HL-60 (cell line): ENCODE results near the gene NPSR1.

ENCODE experiments used
- POLR2AphosphoS5 ChIP-seq: IDR thresholded peaks from 2 replicates; pipeline ENCODE4 v1.6.1; 2012; ENCODE audit warnings: low read depth
- SPI1 ChIP-seq: IDR thresholded peaks from 2 replicates; pipeline ENCODE4 v1.6.1; 2012; ENCODE audit warnings: low read depth, mild to moderate bottlenecking, borderline replicate concordance
- TF ChIP-seq, protein P1 (sequence below): IDR thresholded peaks from one replicate; pipeline ENCODE4 v1.5.1; 2011; ENCODE audit warnings: low read length, control low read depth, inconsistent platforms; ENCODE audit not compliant: insufficient read depth
- TF ChIP-seq, protein P2 (sequence below): IDR thresholded peaks from 2 replicates; pipeline ENCODE4 v1.6.1; 2012; ENCODE audit warnings: low read depth; ENCODE audit not compliant: insufficient replicate concordance

DNA sequence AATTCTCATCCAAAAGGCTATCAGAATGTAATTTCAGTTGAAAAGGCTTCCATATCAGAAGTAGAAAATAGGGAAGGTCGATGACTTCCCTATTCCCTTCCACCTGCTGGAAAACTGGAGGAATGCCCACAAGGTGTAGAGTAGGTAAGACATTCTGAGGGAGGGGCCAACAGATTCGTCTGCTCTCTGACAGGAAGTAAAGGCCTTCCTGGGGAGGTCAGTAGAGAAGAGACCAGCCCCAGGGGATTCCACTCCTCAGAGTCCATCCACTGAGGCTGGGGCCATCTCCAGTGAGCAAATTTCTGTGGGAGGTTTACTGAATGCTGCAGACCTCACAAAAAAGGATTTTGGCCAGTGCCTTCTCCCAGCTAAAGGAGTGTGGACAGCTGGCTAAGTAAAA is 19.5 kb downstream of the NPSR1 start:
- TF ChIP-seq, protein P1, sequence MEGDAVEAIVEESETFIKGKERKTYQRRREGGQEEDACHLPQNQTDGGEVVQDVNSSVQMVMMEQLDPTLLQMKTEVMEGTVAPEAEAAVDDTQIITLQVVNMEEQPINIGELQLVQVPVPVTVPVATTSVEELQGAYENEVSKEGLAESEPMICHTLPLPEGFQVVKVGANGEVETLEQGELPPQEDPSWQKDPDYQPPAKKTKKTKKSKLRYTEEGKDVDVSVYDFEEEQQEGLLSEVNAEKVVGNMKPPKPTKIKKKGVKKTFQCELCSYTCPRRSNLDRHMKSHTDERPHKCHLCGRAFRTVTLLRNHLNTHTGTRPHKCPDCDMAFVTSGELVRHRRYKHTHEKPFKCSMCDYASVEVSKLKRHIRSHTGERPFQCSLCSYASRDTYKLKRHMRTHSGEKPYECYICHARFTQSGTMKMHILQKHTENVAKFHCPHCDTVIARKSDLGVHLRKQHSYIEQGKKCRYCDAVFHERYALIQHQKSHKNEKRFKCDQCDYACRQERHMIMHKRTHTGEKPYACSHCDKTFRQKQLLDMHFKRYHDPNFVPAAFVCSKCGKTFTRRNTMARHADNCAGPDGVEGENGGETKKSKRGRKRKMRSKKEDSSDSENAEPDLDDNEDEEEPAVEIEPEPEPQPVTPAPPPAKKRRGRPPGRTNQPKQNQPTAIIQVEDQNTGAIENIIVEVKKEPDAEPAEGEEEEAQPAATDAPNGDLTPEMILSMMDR, result no peak
- TF ChIP-seq, protein P2, sequence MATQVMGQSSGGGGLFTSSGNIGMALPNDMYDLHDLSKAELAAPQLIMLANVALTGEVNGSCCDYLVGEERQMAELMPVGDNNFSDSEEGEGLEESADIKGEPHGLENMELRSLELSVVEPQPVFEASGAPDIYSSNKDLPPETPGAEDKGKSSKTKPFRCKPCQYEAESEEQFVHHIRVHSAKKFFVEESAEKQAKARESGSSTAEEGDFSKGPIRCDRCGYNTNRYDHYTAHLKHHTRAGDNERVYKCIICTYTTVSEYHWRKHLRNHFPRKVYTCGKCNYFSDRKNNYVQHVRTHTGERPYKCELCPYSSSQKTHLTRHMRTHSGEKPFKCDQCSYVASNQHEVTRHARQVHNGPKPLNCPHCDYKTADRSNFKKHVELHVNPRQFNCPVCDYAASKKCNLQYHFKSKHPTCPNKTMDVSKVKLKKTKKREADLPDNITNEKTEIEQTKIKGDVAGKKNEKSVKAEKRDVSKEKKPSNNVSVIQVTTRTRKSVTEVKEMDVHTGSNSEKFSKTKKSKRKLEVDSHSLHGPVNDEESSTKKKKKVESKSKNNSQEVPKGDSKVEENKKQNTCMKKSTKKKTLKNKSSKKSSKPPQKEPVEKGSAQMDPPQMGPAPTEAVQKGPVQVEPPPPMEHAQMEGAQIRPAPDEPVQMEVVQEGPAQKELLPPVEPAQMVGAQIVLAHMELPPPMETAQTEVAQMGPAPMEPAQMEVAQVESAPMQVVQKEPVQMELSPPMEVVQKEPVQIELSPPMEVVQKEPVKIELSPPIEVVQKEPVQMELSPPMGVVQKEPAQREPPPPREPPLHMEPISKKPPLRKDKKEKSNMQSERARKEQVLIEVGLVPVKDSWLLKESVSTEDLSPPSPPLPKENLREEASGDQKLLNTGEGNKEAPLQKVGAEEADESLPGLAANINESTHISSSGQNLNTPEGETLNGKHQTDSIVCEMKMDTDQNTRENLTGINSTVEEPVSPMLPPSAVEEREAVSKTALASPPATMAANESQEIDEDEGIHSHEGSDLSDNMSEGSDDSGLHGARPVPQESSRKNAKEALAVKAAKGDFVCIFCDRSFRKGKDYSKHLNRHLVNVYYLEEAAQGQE, result no peak
- TF ChIP-seq POLR2AphosphoS5 (no peak), SPI1 (no peak)
